HL-60 (cell line): ENCODE data around the gene LSAMP.

ENCODE experiments used
- DNase-seq, 2 experiments: peaks; one replicate each; pipeline ENCODE4 v3.0.0-alpha.2; 2010 to 2020; ENCODE audit warnings: low read depth in 1 of 2, low spot score in 1 of 2
- H3K27ac ChIP-seq: fragments of 250-450 bp; sonication (Bioruptor Pico); replicated peaks from 2 replicates; pipeline ENCODE4 v1.5.1; 2020; ENCODE audit warnings: mild to moderate bottlenecking, moderate library complexity
- H3K27me3 ChIP-seq: fragments of 250-450 bp; sonication (Bioruptor Pico); 2 replicates; pipeline ENCODE4 v1.5.1; 2021; ENCODE audit warnings: mild to moderate bottlenecking, moderate library complexity; ENCODE audit not compliant: insufficient read depth, poor library complexity, severe bottlenecking
- H3K4me3 ChIP-seq: replicated peaks from 2 replicates; pipeline ENCODE4 v1.5.1; 2011; ENCODE audit warnings: mild to moderate bottlenecking, control low read depth, low read length; ENCODE audit not compliant: insufficient read depth
- GABPA ChIP-seq: IDR thresholded peaks from 2 replicates; pipeline ENCODE4 v1.6.1; 2012; ENCODE audit warnings: low read depth
- POLR2AphosphoS5 ChIP-seq: IDR thresholded peaks from 2 replicates; pipeline ENCODE4 v1.6.1; 2012; ENCODE audit warnings: low read depth
- SPI1 ChIP-seq: IDR thresholded peaks from 2 replicates; pipeline ENCODE4 v1.6.1; 2012; ENCODE audit warnings: low read depth, mild to moderate bottlenecking, borderline replicate concordance
- TF ChIP-seq, protein P1 (sequence below): IDR thresholded peaks from 2 replicates; pipeline ENCODE4 v1.6.1; 2012; ENCODE audit warnings: low read depth; ENCODE audit not compliant: insufficient replicate concordance
- TF ChIP-seq, protein P2 (sequence below): IDR thresholded peaks from one replicate; pipeline ENCODE4 v1.5.1; 2011; ENCODE audit warnings: low read length, control low read depth, inconsistent platforms; ENCODE audit not compliant: insufficient read depth

Gene LSAMP

DNA sequence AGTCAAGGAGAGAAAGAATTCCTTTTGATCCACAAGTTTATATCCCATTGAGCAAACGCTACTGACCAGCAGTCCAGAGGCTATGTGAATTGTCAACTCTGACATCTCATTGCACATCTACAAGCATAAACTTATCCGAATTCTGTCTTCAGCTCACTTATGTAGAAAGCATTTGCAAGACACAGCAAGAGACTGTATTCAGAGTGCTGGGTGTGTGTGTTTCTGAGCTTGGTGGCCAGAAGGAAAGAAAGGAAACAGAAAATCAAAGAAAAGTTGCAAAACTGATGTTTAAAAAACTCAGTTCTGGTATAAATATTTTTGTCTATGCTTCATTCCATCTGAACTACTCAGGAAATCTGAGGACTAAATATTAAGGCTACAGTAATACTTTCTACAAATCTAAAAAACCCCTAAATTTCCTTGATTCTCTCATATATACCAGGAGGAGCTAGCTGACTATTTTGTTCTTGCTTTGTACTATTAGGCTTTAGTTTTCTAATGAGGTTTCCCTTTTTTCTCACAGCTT, 45.5 kb downstream of the LSAMP start:
- TF ChIP-seq, protein P1, sequence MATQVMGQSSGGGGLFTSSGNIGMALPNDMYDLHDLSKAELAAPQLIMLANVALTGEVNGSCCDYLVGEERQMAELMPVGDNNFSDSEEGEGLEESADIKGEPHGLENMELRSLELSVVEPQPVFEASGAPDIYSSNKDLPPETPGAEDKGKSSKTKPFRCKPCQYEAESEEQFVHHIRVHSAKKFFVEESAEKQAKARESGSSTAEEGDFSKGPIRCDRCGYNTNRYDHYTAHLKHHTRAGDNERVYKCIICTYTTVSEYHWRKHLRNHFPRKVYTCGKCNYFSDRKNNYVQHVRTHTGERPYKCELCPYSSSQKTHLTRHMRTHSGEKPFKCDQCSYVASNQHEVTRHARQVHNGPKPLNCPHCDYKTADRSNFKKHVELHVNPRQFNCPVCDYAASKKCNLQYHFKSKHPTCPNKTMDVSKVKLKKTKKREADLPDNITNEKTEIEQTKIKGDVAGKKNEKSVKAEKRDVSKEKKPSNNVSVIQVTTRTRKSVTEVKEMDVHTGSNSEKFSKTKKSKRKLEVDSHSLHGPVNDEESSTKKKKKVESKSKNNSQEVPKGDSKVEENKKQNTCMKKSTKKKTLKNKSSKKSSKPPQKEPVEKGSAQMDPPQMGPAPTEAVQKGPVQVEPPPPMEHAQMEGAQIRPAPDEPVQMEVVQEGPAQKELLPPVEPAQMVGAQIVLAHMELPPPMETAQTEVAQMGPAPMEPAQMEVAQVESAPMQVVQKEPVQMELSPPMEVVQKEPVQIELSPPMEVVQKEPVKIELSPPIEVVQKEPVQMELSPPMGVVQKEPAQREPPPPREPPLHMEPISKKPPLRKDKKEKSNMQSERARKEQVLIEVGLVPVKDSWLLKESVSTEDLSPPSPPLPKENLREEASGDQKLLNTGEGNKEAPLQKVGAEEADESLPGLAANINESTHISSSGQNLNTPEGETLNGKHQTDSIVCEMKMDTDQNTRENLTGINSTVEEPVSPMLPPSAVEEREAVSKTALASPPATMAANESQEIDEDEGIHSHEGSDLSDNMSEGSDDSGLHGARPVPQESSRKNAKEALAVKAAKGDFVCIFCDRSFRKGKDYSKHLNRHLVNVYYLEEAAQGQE: no peak
- TF ChIP-seq POLR2AphosphoS5 (no peak), SPI1 (no peak), GABPA (no peak)
- TF ChIP-seq, protein P2, sequence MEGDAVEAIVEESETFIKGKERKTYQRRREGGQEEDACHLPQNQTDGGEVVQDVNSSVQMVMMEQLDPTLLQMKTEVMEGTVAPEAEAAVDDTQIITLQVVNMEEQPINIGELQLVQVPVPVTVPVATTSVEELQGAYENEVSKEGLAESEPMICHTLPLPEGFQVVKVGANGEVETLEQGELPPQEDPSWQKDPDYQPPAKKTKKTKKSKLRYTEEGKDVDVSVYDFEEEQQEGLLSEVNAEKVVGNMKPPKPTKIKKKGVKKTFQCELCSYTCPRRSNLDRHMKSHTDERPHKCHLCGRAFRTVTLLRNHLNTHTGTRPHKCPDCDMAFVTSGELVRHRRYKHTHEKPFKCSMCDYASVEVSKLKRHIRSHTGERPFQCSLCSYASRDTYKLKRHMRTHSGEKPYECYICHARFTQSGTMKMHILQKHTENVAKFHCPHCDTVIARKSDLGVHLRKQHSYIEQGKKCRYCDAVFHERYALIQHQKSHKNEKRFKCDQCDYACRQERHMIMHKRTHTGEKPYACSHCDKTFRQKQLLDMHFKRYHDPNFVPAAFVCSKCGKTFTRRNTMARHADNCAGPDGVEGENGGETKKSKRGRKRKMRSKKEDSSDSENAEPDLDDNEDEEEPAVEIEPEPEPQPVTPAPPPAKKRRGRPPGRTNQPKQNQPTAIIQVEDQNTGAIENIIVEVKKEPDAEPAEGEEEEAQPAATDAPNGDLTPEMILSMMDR: no peak
- no peak for DNase-seq
- Histone ChIP-seq H3K27me3 (no peaks in the 10 kb centered on the region), H3K4me3 (no peak overlapping the region), H3K27ac (no peak overlapping the region)

DNA sequence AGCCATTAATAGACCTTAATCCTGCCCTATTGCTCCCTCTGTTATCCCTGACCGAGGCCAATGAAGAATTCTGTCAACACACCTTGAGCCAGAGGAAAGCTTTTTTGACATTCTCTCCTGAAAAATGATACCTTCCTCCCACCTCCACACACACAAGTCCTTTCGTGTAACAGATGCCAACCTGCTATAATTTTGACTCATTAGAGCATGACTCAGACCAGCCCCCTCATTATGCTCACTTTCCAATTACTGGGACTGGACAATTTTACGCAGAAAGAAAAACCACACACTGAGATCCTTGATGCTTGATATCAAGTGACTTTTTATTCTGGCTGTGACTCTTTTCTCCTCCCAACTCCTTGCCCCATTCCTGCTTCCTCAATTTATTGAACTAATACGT, 50.9 kb downstream of the LSAMP start:
- Histone ChIP-seq H3K27me3 (no peaks in the 10 kb centered on the region), H3K4me3 (no peak overlapping the region), H3K27ac (no peak overlapping the region)
- DNase-seq: no peak
- TF ChIP-seq GABPA: no peak
- no peak for TF ChIP-seq POLR2AphosphoS5
- TF ChIP-seq SPI1: no peak
- TF ChIP-seq, protein P1: no peak
- TF ChIP-seq, protein P2: no peak

DNA sequence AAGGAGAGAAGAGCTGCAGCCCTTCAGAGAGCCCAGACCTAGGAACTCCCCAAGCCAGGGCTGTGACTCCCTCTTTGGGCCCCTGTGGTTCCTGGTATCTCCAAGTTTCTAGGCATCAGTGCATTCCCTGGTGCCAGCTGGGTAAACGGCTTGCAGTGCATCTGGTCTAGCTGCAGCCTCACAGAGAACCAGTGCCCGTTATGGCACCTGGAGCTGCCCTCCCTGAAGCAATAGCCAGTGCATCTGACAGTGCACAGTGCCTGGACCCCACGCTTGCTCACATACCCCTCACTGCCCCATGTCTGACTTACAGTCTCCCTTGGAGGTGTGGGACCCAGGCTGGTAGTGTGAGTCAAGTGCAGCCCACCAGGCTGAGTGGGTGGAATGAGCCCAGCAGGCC, 52.1 kb downstream of the LSAMP start:
- TF ChIP-seq POLR2AphosphoS5: no peak
- H3K27me3 ChIP-seq: no peaks in the 10 kb centered on the region
- no peak overlapping the region for H3K4me3 ChIP-seq

DNA sequence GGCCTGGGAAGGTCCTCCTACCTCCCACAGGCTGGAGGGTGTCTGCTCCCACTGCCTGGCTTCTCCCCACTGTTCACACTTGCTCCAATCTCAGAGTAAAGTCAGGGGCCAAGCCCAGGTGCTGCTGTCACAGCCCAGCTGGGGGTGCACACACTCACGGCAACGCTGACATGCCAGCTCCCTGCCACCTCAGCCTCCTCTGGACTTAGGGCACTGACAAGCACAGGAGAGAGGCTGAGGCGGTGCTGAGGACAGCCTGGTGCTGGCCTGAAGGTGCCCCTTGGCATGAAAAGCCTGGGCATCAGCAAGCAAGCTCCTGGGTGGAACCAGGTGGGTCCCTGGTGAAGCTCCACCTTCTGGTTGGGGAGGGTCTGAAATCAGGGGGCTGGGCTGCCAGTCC, 53.0 kb downstream of the LSAMP start:
- no peak for DNase-seq
- H3K27ac ChIP-seq: no peak overlapping the region
- H3K4me3 ChIP-seq: no peak overlapping the region
- H3K27me3 ChIP-seq: no peaks in the 10 kb centered on the region
- TF ChIP-seq GABPA (no peak), POLR2AphosphoS5 (no peak), SPI1 (no peak)
- TF ChIP-seq, protein P1: no peak
- TF ChIP-seq, protein P2: no peak

More for the DNA sequence above, 52.1 kb downstream of the LSAMP start:
- no peak for DNase-seq
- H3K27ac ChIP-seq: no peak overlapping the region
